ENCODE results near the gene CRABP2.

The CRABP2 gene

GRCh38 chr1:156658945-156659574 is 46.3 kb downstream of the CRABP2 start:
- peaks cover 17% of the 10 kb centered on the region for H3K4me1 ChIP-seq (ENCODE audit: insufficient read depth, low read length, severe bottlenecking)
- no peak overlapping the region; the same call in 1 of the 2 replicates for H3K9ac ChIP-seq (ENCODE audit: low read length)

GRCh38 chr1:156658496-156658895 is 46.9 kb downstream of the CRABP2 start:
- no peaks in the 10 kb centered on the region for H3K9me2 ChIP-seq (ENCODE audit: low read depth, low read length)
- no peak overlapping the region for H3K9ac ChIP-seq (ENCODE audit: low read length)
- no peak overlapping the region for H2AFZ ChIP-seq (ENCODE audit: low read length)
- no peaks in the 10 kb centered on the region for H3F3A ChIP-seq (ENCODE audit: insufficient read depth, low read length)
- H3K4me2 ChIP-seq (ENCODE audit: low read length): no peak overlapping the region
- H3K27ac ChIP-seq (ENCODE audit: low read depth, low read length, poor library complexity, severe bottlenecking): no peak overlapping the region
- no peaks in the 10 kb centered on the region for H3K9me3 ChIP-seq (ENCODE audit: low read length)
- no peaks in the 10 kb centered on the region for H3K79me2 ChIP-seq (ENCODE audit: insufficient read depth, low read length)
- no peak overlapping the region for H3K4me3 ChIP-seq (ENCODE audit: low read depth, low read length, poor library complexity, severe bottlenecking)
- no peaks in the 10 kb centered on the region for H4K20me1 ChIP-seq (ENCODE audit: insufficient read depth, low read length)
- H3K27me3 ChIP-seq (ENCODE audit: insufficient read depth, low read length): peaks cover 6% of the 10 kb centered on the region
- no peaks in the 10 kb centered on the region for H3K36me3 ChIP-seq (ENCODE audit: insufficient read depth, low read length)
- TF ChIP-seq EZH2 (IDR thresholded peaks at IDR 0.05; ENCODE audit: borderline replicate concordance, low read length) (no peak), CTCF (IDR thresholded peaks at IDR 0.05; ENCODE audit: low read length) (no peak)
- peaks cover 17% of the 10 kb centered on the region for H3K4me1 ChIP-seq (ENCODE audit: insufficient read depth, low read length, severe bottlenecking)

More at GRCh38 chr1:156658945-156659574, 46.3 kb downstream of the CRABP2 start:
- no peak for TF ChIP-seq CTCF (IDR thresholded peaks at IDR 0.05; ENCODE audit: low read length)
- TF ChIP-seq EZH2 (IDR thresholded peaks at IDR 0.05; ENCODE audit: borderline replicate concordance, low read length): no peak
- Histone ChIP-seq H3K4me3 (ENCODE audit: low read depth, low read length, poor library complexity, severe bottlenecking) (no peak overlapping the region), H3K9me2 (ENCODE audit: low read depth, low read length) (no peaks in the 10 kb centered on the region), H3K4me2 (ENCODE audit: low read length) (no peak overlapping the region; the same call in 1 of the 2 replicates), H2AFZ (ENCODE audit: low read length) (no peak overlapping the region), H4K20me1 (ENCODE audit: insufficient read depth, low read length) (no peaks in the 10 kb centered on the region), H3F3A (ENCODE audit: insufficient read depth, low read length) (no peaks in the 10 kb centered on the region), H3K36me3 (ENCODE audit: insufficient read depth, low read length) (no peaks in the 10 kb centered on the region), H3K27ac (ENCODE audit: low read depth, low read length, poor library complexity, severe bottlenecking) (no peak overlapping the region), H3K79me2 (ENCODE audit: insufficient read depth, low read length) (no peaks in the 10 kb centered on the region), H3K9me3 (ENCODE audit: low read length) (no peaks in the 10 kb centered on the region), H3K27me3 (ENCODE audit: insufficient read depth, low read length) (peaks cover 6% of the 10 kb centered on the region)

GRCh38 chr1:156657741-156658319 is 47.6 kb downstream of the CRABP2 start:
- no peaks in the 10 kb centered on the region for H3K36me3 ChIP-seq (ENCODE audit: insufficient read depth, low read length)
- no peak overlapping the region for H2AFZ ChIP-seq (ENCODE audit: low read length)
- H3K27ac ChIP-seq (ENCODE audit: low read depth, low read length, poor library complexity, severe bottlenecking): no peak overlapping the region
- H3K27me3 ChIP-seq (ENCODE audit: insufficient read depth, low read length): peaks cover 6% of the 10 kb centered on the region
- no peaks in the 10 kb centered on the region for H3F3A ChIP-seq (ENCODE audit: insufficient read depth, low read length)
- H3K9me3 ChIP-seq (ENCODE audit: low read length): no peaks in the 10 kb centered on the region
- H3K4me2 ChIP-seq (ENCODE audit: low read length): no peak overlapping the region
- no peaks in the 10 kb centered on the region for H3K9me2 ChIP-seq (ENCODE audit: low read depth, low read length)
- H3K9ac ChIP-seq (ENCODE audit: low read length): no peak overlapping the region
- no peak for TF ChIP-seq CTCF (IDR thresholded peaks at IDR 0.05; ENCODE audit: low read length)
- TF ChIP-seq EZH2 (IDR thresholded peaks at IDR 0.05; ENCODE audit: borderline replicate concordance, low read length): no peak
- no peak overlapping the region for H3K4me3 ChIP-seq (ENCODE audit: low read depth, low read length, poor library complexity, severe bottlenecking)
- no peaks in the 10 kb centered on the region for H4K20me1 ChIP-seq (ENCODE audit: insufficient read depth, low read length)
- no peaks in the 10 kb centered on the region for H3K79me2 ChIP-seq (ENCODE audit: insufficient read depth, low read length)
- peaks cover 17% of the 10 kb centered on the region for H3K4me1 ChIP-seq (ENCODE audit: insufficient read depth, low read length, severe bottlenecking)
